HG02943 (cell line): ENCODE data around the gene LYPD5.
A peak's percentile ranks its signal among the peaks of the same experiment; 100 is the strongest.

Experiments
- ATAC-seq: cut with Tn5 transposase; IDR thresholded peaks from one replicate; pipeline ENCODE4 v1.9.1; 2021; ENCODE audit warnings: mild to moderate bottlenecking, low read depth, moderate library complexity; ENCODE audit not compliant: unreplicated experiment

The LYPD5 gene

GRCh38 chr19:43754503-43755255 lies 47.6 kb downstream of the LYPD5 start, which contains the start of gene SMG9:
SMG9 (minus strand) TSS chr19:43754962; CDS start chr19:43750741, 4,221 bp downstream.
- peak; percentile 56 for ATAC-seq

GRCh38 chr19:43754253-43754502 lies 48.1 kb downstream of the LYPD5 start:
- no peak for ATAC-seq

- no peak for ATAC-seq
These were observed 49.9 kb downstream of the LYPD5 start for GRCh38 chr19:43752287-43752875.

- ATAC-seq: no peak
These were observed 50.6 kb downstream of the LYPD5 start for GRCh38 chr19:43751466-43752220.

- no peak for ATAC-seq
These were observed 52.3 kb downstream of the LYPD5 start for GRCh38 chr19:43749898-43750297.

GRCh38 chr19:43749152-43749551 lies 53.1 kb downstream of the LYPD5 start:
- no peak for ATAC-seq

- ATAC-seq: no peak
These were observed 53.6 kb downstream of the LYPD5 start for GRCh38 chr19:43748685-43749084.

GRCh38 chr19:43748205-43748594 lies 54.0 kb downstream of the LYPD5 start:
- ATAC-seq: no peak

- ATAC-seq: no peak
These were observed 54.6 kb downstream of the LYPD5 start for GRCh38 chr19:43747557-43748204.
